ENCODE measurements around the gene TBL3. TPM values are rescaled to one million over a fixed set of nuclear protein-coding genes. Genes with fewer than 3 reads are reported as not detected.

TBL3 gene
- polyA plus RNA-seq, 1 donor from 2014 or later: 21.4 TPM

GRCh38 chr16:2003827-2004641, 32.2 kb downstream of the TBL3 start:
- H3K36me3 ChIP-seq (ENCODE audit: insufficient read depth, low read length): no peaks in the 10 kb centered on the region
- TF ChIP-seq REST (IDR thresholded peaks at IDR 0.05; ENCODE audit: borderline replicate concordance): no peak
- no peak for TF ChIP-seq TAF1 (IDR thresholded peaks at IDR 0.05; ENCODE audit: low read depth)
- TF ChIP-seq SMC3 (conservative IDR thresholded peaks at IDR 0.05; ENCODE audit: poor library complexity): peak; percentile 72
- peak; percentile 49 for TF ChIP-seq MXI1 (conservative IDR thresholded peaks at IDR 0.05; ENCODE audit: poor library complexity, severe bottlenecking)
- TF ChIP-seq RAD21 (conservative IDR thresholded peaks at IDR 0.05): peak; percentile 53
- no peak for TF ChIP-seq POLR2AphosphoS5 (IDR thresholded peaks at IDR 0.05)
- peak; percentile 83 for TF ChIP-seq CTCF (IDR thresholded peaks at IDR 0.05; ENCODE audit: poor library complexity, severe bottlenecking)
- no peaks in the 10 kb centered on the region for H3K27me3 ChIP-seq (ENCODE audit: insufficient read depth, low read depth, low read length)
- H2AFZ ChIP-seq (ENCODE audit: low read depth, low read length): no peak overlapping the region
- no peaks in the 10 kb centered on the region for H3K9me2 ChIP-seq (ENCODE audit: insufficient read depth, low read length)
- H3F3A ChIP-seq (ENCODE audit: insufficient read depth, low read length, poor library complexity, severe bottlenecking): no peaks in the 10 kb centered on the region
- H3K79me2 ChIP-seq (replicated peaks; ENCODE audit: insufficient read depth, low read length): peaks cover 37% of the 10 kb centered on the region
- peaks cover 5% of the 10 kb centered on the region for H4K20me1 ChIP-seq (ENCODE audit: insufficient read depth)
- H3K4me3 ChIP-seq (ENCODE audit: low read length): peak overlapping the region; percentile 50
- H3K4me2 ChIP-seq (ENCODE audit: low read length): no peak overlapping the region
- H3K27ac ChIP-seq (ENCODE audit: low read length): peak overlapping the region; percentile 28
- no peaks in the 10 kb centered on the region for H3K9me3 ChIP-seq (ENCODE audit: low read length)
- H3K9ac ChIP-seq (ENCODE audit: low read length): peak overlapping the region; percentile 49

GRCh38 chr16:2004795-2005517, 33.1 kb downstream of the TBL3 start:
- no peak for TF ChIP-seq EZH2 (IDR thresholded peaks at IDR 0.05; ENCODE audit: borderline replicate concordance, insufficient read depth, low read length, poor library complexity, severe bottlenecking)
- TF ChIP-seq MXI1 (conservative IDR thresholded peaks at IDR 0.05; ENCODE audit: poor library complexity, severe bottlenecking): no peak
- no peak for TF ChIP-seq REST (IDR thresholded peaks at IDR 0.05; ENCODE audit: borderline replicate concordance)
- TF ChIP-seq POLR2AphosphoS5 (IDR thresholded peaks at IDR 0.05): no peak
- no peak for TF ChIP-seq TAF1 (IDR thresholded peaks at IDR 0.05; ENCODE audit: low read depth)
- no peak for TF ChIP-seq SMC3 (conservative IDR thresholded peaks at IDR 0.05; ENCODE audit: poor library complexity)
- no peak for TF ChIP-seq EP300 (conservative IDR thresholded peaks at IDR 0.05; ENCODE audit: poor library complexity, severe bottlenecking)
- TF ChIP-seq CTCF (IDR thresholded peaks at IDR 0.05; ENCODE audit: poor library complexity, severe bottlenecking): no peak
- no peak for TF ChIP-seq RAD21 (conservative IDR thresholded peaks at IDR 0.05)
- H3K9me2 ChIP-seq (ENCODE audit: insufficient read depth, low read length): no peaks in the 10 kb centered on the region
- H3K36me3 ChIP-seq (ENCODE audit: insufficient read depth, low read length): no peaks in the 10 kb centered on the region
- H3K9ac ChIP-seq (ENCODE audit: low read length): no peak overlapping the region
- no peak overlapping the region for H3K27ac ChIP-seq (ENCODE audit: low read length)
- H2AFZ ChIP-seq (ENCODE audit: low read depth, low read length): no peak overlapping the region
- peaks cover 39% of the 10 kb centered on the region for H3K79me2 ChIP-seq (replicated peaks; ENCODE audit: insufficient read depth, low read length)
- H3K9me3 ChIP-seq (ENCODE audit: low read length): no peaks in the 10 kb centered on the region
- no peak overlapping the region for H3K4me2 ChIP-seq (ENCODE audit: low read length)
- H3K4me3 ChIP-seq (ENCODE audit: low read length): no peak overlapping the region
- H3K27me3 ChIP-seq (ENCODE audit: insufficient read depth, low read depth, low read length): no peaks in the 10 kb centered on the region
- H3F3A ChIP-seq (ENCODE audit: insufficient read depth, low read length, poor library complexity, severe bottlenecking): no peaks in the 10 kb centered on the region
- peaks cover 5% of the 10 kb centered on the region for H4K20me1 ChIP-seq (ENCODE audit: insufficient read depth)

Data from neural cell (in vitro differentiated cells).